Measurements from ENCODE around the gene SCEL.

DNA sequence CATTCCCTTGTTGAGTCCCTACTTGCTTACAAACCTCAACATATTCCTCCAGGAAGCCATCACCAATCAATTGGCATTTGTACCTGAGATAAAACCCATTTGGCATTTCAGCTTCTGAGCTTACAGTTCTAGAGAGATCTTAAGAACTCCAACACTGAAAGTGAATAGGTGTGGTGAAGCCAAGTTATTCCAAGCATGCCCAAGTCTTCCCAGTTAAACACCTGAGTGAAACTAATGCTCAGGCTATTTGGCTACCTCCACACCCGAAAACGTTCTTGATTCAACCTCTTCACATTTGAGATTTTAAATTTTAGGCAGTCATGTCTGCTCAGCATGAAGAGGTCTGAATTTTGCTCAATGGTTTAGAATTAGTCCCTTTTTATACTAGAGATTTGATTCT lies 2.5 kb upstream of the SCEL start:
- TF ChIP-seq, protein P1, sequence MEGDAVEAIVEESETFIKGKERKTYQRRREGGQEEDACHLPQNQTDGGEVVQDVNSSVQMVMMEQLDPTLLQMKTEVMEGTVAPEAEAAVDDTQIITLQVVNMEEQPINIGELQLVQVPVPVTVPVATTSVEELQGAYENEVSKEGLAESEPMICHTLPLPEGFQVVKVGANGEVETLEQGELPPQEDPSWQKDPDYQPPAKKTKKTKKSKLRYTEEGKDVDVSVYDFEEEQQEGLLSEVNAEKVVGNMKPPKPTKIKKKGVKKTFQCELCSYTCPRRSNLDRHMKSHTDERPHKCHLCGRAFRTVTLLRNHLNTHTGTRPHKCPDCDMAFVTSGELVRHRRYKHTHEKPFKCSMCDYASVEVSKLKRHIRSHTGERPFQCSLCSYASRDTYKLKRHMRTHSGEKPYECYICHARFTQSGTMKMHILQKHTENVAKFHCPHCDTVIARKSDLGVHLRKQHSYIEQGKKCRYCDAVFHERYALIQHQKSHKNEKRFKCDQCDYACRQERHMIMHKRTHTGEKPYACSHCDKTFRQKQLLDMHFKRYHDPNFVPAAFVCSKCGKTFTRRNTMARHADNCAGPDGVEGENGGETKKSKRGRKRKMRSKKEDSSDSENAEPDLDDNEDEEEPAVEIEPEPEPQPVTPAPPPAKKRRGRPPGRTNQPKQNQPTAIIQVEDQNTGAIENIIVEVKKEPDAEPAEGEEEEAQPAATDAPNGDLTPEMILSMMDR (IDR thresholded peaks at IDR 0.05; ENCODE audit: low read depth, low read length): no peak
- no peak for TF ChIP-seq EZH2phosphoT487 (IDR thresholded peaks at IDR 0.05; ENCODE audit: low read depth)

Data from OCI-LY3 (cell line).